DMS114 treated with DMSO at 0.1 percent for 48 hours (cell line): ENCODE data around the gene RBM23.
"Not testable (repeated sequence)": the region's sequence is repeated elsewhere in the genome, so short reads cannot be mapped to it uniquely, and the experiment has no call there.

Experiments
- DNase-seq: peaks from one replicate; lab custom pipeline; 2025; ENCODE audit not compliant: unreplicated experiment; lab: John Stamatoyannopoulos, UW

RBM23 gene

DNA sequence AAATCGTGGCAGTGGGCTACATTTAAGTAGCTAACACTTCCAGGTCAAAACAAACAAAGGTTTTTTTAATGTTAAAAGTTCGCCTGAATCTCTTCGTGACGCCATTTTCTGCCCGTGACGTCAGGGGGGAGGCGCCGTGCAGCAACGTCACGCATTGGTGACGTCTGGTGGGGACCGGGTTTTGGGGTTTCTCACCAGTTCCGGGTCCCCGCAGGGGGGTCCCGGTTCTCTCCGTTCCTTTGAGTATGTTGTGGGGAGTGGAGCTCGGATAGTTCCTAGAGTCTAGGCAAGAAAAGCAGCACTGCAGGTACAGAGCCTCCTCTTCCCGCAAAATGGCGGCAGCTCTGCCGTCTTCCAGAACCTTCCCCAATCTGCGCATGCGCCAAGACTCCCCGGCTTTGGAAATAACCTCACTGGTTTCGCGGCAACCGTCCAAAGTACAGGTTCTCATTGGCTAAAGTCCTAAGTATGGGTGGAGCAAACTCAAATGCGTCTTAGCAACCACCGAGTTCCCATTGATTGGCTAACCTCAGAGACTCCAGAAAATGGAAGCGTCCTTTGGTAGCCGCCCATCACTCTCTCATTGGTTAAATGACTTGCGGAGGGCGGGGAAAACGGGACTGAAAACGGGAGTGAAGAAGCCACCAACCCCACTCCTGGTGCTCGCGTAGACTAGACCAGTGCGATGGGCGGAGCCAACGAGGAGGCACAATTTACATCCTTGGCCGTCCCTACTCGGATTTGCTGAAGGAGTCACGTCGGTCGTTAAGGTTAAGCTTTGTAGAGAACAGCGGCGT is at the start of gene RBM23:
Gene RBM23, minus strand, starts transcription at position 346 of the 797 bp plus-strand sequence.
- DNase-seq, result peak; percentile 99

DNA sequence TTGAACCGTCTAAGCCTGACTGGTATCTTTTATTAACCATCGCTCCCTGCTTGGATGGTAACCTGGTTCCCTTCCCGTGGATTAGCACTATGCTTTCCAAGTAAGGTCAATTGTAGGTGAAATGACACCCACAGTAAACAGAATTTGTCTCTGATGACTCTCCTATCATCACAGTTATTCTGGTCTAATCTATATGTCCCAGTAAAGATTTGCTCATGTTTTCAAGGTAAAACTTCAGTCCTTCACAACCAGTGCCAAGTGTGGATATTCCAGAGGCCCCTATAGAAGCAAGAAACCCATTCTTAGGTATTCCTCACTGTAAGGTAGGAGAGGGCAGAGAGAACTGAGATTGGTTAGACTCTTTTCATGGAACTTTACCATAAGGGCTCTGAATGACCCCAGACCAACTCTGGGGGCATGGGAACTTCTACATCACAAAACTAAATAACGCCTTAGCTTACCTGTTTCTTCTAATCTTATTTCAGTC is 47.9 kb upstream of the RBM23 start:
- no peak for DNase-seq

DNA sequence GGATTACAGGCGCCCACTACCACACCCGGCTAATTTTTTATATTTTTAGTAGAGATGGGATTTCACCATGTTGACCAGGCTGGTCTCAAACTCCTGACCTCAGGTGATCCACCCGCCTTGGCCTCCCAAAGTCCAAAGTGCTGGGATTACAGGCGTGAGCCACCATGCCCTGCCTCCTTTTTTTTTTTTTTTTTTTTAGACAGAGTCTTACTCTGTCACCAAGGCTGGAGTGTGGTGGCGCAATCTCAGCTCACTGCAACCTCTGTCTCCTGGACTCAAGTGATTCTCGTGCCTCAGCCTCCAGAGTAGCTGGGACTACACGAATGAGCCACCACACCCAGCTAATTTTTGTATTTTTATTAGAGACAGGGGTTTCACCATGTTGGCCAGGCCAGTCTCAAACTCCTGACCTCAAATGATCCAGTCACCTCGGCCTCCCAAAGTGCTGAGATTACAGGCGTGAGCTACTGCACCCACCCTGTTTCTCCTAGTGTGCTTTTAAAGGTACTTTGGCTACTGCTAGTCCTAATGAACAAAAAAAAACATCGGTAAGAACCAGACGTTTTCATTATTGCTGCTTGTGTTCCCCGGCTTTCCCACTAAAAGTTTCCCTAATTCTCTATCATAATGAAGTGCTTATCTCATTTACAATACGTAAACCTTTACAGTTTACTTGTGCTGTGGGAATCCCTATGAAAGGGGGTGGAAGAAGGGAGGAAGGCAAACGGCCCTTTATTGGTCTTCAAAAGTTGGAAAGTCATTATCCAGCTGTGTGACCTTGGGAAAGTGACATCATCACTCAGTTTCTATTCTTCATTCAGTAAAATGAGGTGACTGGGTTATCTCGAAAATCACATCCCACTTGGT is 47.2 kb upstream of the RBM23 start:
- not testable (repeated sequence) for DNase-seq

DNA sequence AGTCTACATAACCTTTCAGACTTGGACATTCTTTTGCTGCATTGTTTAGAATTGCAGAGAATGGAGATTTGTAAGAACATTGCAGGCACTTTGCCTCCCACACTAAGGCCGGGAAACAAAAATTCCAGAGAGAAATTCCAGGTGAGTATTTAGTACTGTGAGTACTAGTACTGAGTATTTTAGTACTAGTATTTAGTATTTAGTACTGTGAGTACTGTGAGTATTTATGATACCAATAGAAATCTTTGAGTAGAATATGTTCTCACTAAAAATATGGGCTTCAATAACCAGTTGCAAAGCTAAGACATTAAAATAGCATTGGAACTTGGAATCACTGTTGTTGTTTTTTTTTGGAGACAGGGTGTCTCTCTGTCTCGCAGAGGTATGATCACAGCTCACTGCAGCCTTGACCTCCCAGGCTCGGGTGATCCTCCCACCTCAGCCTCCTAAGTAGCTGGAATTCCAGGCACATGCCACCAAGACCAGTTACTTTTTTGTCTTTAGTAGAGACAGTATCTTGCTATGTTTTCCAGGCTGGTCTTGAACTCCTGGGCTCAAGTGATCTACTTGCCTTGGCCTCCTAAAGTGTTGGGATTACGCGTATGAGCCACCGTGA is 43.2 kb upstream of the RBM23 start:
- no peak for DNase-seq

DNA sequence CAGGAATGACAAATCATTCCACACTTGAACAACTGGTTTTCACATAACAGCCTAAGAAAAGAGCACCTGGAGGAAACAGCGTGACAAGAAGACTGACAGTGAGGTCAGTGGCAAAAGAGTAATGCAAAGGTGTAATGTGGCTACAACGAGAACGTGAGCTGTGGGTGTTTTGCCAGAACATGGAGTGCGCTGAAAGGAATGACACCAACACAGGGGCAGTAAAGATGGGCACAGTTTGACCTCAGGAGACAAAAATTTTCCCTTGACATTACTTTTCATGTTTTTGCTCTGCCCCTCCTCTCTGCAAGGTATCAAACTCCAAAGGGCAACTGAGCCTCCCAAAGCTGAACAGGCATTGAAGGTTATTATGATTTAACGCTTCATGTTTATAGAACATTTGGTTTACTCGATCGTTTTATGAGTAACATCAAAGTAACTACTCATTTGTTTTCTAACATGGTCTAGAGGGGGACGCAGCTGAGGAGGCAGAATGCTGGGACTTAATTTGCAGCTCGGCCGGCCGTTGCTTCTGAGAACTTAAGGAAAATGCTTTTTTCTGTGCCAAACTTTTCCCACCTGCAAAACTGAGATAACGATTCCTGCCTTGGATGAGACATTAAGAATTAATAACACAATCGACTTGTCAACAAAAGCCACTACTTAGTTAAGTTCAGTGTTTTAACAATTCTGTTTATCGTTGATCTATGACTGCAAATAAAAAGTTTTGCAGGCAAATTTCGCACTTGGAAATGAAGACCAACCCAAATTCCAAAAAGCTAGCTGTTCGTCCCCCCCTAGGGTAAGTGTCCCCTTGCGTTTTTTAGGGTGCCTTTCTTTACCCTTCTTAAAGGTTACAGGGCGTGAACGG is 37.0 kb upstream of the RBM23 start:
- no peak for DNase-seq

DNA sequence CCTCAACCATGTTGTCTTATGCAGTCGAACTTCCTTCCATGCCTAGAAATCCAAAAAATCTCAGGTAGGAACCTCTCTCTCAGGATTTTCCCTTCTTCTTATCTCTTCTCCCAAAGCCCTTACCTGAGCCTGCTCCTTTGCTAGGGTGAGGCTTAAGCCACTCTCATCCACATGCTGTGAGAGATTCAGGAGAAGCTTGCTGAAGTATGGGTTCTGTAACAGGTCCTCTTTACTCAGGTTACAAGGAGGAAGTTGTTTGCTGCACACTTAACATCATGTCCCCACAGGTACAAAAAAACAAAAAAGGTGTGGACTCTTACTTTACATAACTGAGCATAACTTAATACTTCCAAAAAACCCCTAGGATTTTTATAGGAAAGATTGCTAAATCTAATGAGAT is 33.5 kb upstream of the RBM23 start:
- no peak for DNase-seq

DNA sequence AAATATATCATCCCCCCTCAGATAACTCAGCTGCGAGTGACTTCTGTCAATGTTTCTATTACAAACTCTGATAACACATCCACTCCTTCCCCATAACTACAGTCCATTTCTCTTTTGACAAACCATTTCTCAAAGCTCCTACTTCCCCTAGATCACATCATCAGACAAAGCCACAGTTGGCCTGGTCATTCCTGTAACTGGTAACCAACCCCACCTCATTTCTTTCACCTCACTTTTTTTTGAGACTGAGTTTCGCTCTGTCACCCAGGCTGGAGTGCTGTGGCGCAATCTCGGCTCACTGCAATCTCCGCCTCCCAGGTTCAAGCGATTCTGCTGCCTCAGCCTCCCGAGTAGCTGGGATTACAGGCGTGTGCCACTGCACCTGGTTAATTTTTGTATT is 32.8 kb upstream of the RBM23 start:
- not testable (repeated sequence) for DNase-seq

DNA sequence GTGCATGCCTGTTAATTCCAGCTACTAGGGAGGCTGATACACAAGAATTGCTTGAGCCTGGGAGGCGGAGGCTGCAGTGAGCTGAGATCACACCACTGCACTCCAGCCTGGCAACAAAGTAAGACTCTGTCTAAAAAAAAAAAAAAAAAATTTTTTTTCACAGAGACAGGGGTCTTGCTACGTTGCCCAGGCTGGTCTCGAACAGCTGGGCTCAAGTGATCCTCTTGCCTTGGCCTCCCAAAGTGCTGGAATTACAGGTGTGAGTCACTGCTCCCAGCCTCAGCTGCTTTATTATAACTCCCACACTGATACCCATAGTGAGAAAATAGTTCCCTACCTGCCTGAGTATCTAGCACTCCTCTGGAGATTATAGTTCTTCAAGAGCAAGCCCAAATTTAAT is 26.7 kb upstream of the RBM23 start:
- DNase-seq, result no peak

DNA sequence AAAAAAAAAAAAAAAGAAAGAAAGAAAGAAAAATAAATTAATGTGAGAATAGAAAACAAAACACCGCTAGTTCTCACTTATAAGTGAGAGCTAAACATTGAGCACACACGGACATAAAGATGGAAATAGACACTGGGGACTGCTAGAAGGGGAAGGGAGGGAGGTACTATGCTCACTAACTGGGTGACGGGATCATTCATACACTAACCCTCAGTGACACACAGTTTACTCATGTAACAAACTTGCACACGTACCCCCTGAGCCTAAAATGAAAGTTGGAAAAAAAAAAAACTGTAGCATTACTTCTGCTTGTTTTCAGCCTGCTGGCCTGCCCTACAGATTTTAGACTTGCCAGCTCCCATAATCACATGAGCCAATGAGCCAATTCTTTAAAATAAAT is 20.7 kb upstream of the RBM23 start:
- no peak for DNase-seq

DNA sequence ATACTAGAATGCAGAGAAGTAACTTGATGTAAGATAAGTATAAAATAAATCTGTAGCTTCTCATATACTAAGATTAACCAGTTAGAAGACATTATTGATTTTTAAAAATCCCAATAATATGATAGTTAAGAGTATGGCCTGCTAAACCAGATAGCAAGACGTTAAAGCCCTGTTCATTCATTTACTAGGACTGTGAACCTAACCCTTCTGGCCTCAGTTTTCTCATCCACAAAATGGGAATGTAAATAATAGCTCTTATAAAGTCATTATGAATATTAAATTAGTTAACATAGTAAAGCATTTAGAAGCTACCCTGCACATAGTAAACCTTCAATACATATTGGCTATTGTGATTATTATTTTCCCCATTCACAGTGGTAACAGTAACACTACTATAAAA is 16.2 kb upstream of the RBM23 start:
- no peak for DNase-seq

DNA sequence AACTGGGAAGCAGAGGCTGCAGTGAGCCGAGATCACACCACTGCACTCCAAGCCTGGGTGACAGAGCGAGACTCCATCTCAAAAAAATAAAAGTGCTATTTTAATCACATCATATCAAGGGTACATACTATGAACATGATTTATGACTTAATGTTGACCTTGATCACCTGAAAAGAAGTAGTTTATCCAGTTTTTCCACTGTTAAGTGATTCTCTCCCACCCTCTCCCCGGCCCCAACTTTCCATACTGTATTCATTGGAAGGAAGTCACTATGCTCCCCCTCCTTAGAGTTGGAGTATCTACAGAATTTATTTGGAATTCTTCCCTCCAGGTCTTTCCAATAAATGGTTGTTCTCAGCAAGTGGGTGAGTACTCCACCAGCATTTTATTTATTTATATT is 13.2 kb upstream of the RBM23 start:
- DNase-seq, result no peak

DNA sequence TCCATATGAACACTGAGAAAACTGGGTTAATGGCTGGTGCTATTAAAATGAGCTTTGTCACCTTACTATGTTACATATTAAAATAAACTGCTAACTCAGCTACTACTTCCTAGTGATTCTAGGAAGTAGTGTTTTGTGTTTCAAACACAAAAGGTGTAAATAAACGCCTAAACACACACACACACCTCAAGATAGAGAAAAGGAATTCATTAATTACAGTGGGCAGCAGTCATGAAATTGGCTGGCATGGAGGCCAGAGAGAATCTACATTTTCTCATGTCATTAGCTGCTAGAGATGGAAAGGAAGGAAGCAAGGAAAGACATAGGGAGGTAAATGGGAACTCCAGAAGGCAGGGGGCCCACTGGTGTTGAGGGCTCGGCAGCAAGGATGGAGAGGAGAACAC is 11.0 kb upstream of the RBM23 start:
- DNase-seq, result no peak

DNA sequence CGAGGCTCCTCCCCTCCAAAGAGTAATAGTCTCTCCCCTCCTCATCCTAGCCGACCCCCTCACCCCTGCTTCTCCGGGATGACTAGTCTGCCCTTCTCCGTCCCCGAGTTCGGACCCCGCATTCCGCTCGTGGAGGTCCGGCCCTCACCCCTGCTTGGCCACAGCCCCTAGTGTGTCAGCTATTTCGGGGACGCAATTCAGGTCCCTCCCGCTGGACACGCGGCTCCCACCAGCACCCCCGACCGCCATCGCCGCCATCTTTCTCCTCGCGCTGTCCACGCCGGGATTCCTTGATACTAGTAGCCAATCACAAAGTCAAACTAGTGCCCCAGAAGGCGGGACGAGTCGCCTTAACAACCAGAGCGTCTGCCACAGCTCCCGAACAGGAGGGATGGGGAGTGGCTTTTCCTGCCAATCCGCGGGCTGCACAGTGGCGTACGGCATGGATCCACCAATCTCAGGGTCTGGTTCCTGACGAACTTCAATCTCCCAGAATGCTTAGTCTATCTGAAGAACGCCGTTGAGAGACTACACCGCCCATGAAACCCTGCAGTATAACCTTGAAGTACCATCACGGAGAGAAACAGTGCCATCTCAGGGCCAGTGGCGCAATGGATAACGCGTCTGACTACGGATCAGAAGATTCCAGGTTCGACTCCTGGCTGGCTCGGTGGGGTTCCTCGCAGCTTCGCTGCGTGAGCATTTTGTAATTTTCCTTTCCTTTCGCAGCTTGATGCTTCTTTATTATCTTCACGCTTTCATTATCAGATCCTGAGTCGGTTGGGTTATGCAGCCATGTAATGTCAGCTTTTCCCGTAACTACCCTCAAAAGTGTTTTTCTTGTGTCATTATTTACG is 10.4 kb upstream of the RBM23 start, which contains the start of gene PRMT5:
Gene PRMT5, minus strand, starts transcription at position 273 of the 857 bp plus-strand sequence. Its CDS starts 15 bp downstream, at position 258.
- DNase-seq, result peak; percentile 98

DNA sequence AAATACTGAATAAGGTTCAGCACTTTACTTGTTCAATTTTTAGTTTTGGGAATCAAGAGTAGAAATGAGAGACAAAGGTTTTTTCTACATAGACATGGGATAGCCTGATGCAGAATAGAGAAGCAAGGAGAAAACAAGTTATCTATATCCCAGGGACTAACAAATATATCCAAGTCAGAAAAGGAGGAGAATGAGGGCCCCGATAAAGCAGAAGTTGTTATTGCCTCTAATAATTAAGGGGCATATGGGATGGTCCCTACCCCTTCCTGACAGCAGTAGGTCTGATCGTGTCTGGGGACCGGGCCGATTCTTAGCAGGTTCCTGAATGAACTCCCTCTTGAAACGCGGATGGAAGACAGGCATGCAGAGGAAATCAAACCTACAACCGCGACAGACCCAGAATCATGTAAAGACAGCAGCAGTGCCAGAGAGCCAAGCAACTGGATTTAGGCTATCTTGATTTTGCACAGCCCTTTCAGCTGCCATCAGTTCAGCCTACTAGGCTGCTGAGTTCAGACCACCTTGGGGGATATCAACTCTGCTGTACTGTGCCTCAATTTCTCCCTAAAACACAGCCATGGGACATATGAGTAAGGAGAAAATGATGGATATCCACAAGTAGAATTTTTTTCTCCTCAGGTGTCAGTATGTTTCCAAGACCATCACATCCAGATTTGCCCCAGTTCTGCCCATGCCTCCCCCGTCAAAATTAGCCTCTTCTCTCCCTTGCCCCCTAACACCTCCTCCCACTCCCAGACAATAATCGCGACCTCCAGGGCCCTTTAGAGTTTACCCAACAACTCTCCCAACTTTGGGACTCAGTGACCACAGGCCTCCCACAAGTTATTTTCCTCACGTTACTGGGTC is 9.5 kb upstream of the RBM23 start:
- no peak for DNase-seq

DNA sequence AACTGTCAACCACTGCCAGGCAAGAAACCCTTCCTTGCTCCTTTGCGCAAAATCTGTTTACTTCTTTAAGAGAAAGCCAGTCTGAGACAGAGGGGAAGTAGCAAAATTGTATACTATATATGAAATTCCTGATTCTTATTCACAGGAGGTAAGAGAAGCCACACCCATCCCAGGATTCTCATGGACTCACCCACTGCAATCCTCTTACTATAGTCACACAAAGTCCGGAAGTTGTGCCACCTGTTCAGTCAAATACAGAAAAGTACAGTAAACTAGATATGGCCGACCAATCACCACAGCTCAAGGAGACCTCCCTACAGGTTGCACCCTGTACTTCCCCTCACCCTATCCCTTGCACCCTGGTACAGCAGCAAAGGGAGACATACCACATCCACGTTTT is 7.4 kb upstream of the RBM23 start:
- DNase-seq, result no peak

DNA sequence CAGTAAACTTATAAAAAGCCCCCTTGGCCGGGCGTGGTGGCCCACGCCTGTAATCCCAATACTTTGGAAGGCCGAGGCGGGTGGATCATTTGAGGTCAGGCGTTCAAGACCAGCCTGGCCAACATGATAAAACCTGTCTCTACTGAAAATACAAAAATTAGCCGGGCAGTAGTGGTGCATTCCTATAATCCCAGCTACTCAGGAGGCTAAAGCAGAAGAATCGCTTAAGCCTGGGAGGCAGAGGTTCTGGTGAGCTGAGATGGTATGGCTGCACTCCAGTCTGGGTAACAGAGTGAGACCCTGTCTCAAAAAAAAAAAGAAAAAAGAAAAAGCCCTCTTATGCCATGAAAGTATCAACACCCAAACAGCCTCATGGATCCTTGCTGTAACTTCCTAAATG is 6.6 kb upstream of the RBM23 start:
- no peak for DNase-seq

DNA sequence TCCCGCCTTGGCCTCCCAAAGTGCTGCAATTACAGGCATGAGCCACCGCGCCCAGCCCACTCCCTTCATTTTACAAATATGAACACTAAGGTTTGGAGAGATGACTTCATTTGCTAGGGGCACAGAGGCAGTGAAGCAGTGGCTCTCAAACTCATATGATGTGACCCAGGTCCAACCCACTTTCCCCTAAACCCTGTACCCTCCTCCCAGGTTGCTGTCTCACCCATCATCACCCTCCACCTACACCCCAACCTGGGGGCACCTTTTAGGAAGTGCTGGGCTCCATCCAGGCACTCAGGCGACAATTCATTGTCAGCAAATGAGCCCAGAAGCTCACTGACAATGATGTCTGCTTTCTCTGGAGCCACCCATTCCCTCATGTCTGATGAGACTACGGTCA is 4.8 kb upstream of the RBM23 start:
- no peak for DNase-seq

DNA sequence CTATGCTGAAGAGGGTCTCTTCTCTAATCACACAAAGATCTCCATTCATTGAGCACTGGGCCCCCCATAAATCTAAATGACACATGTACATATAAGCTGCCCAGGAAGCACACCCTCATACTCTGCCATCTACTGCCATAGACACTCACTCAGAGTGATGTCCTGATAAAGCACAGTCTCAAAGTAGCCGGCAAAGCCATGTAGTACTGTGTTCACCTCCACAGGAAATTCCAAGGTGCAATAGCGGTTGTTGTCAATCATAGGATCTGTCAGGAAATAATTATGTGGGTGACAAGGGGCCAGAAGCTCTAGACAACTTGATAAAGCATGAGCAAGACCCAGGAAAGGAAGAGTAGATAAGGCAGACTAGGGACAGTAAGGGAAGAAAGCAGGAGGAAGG is 3.3 kb upstream of the RBM23 start:
- no peak for DNase-seq

DNA sequence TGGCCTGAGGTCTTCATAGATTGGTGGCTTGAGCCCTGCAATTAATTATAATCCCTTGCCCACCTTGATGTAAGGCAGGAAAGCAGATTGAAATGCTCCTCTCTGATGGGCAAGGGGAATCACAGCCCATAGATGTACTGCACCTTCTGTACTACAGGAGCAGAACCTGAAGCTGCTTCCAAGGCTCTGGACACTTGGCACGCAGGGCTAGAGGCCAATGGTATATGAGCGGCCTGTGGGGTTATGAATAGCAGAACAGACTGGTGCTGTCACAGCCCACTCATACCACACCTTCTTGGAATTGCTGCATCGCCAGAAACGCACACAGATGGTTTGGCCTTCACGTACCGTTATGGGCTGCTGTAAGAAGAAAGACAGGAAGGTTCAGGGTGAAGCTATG is 1.7 kb upstream of the RBM23 start:
- DNase-seq, result no peak
